ENCODE data around the gene RIOX2. TPM values are rescaled to one million over a fixed set of nuclear protein-coding genes. Genes with fewer than 3 reads are reported as not detected.

RIOX2 gene
- total RNA-seq, 1 experiment from 2014 or later: 12.8 TPM

- Histone ChIP-seq H3K27me3 (ENCODE audit: control insufficient read depth, insufficient read depth, low read length) (peaks cover 7% of the 10 kb centered on the region), H3K36me3 (replicated peaks; ENCODE audit: control insufficient read depth, insufficient read depth, low read length) (no peaks in the 10 kb centered on the region), H3K4me3 (ENCODE audit: insufficient read depth, low read depth, low read length) (no peak overlapping the region)
- DNase-seq: no peak
Observed at GRCh38 chr3:97972976-97973375, 745 bp upstream of the RIOX2 start.

DNA sequence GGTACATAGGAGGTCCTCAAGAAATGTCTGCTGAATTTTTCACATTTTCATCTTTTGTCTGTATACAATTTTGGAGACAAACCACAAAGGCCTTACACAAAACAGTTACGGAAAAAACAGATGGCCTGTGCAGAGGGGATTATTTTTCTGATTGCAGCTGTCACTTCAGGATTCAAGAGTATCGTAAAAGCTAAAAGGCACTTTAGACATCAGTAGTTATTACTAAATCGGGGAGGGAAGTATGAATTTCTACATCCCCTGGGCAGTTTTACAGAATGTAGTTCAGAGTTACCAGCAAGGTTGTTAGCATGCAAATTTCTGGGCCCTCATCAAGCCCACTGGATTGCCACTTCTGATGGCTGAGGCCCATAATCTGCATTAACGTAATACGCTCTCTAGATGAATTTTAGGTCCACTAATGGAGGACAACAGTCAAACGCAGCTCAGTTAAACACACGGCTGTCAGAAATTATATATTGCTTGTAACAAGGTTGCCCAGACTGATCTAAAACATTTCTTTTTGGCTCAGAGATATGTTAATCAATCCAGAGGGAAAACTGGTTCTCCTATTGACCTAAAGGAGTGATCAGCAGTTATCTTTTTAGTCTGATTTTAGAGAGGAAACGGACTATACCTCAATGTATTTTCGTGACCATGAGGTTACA, 1.1 kb downstream of the RIOX2 start:
- DNase-seq: no peak
- Histone ChIP-seq H3K36me3 (replicated peaks; ENCODE audit: control insufficient read depth, insufficient read depth, low read length) (no peaks in the 10 kb centered on the region), H3K4me3 (ENCODE audit: insufficient read depth, low read depth, low read length) (no peak overlapping the region; the same call in 1 of the 2 replicates), H3K27me3 (ENCODE audit: control insufficient read depth, insufficient read depth, low read length) (peaks cover 7% of the 10 kb centered on the region)

GRCh38 chr3:97970156-97970555, 2.1 kb downstream of the RIOX2 start:
- DNase-seq: no peak
- Histone ChIP-seq H3K27me3 (ENCODE audit: control insufficient read depth, insufficient read depth, low read length) (peaks cover 7% of the 10 kb centered on the region), H3K4me3 (ENCODE audit: insufficient read depth, low read depth, low read length) (no peak overlapping the region), H3K36me3 (replicated peaks; ENCODE audit: control insufficient read depth, insufficient read depth, low read length) (no peaks in the 10 kb centered on the region)

DNA sequence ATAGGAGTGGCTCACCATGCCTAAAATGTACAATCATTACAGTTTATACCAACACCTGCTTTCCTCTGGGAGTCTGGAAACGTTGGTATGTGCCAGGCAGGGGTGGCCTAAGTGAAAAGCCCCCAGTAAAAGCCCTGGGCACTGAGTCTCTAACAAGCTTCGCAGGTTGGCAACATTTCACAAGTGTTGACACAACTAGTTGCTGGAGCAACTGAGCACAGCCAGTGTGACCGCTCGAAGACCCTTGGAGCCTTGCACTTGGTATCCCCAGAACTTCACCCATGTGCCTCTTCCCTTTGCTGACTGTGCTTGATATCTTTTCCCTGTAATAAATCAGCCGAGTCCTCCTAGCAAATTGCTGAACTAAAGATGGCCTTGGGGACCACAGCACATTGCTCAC, 2.7 kb downstream of the RIOX2 start:
- no peaks in the 10 kb centered on the region for H3K36me3 ChIP-seq (replicated peaks; ENCODE audit: control insufficient read depth, insufficient read depth, low read length)
- DNase-seq: no peak
- H3K27me3 ChIP-seq (ENCODE audit: control insufficient read depth, insufficient read depth, low read length): peaks cover 7% of the 10 kb centered on the region
- no peak overlapping the region for H3K4me3 ChIP-seq (ENCODE audit: insufficient read depth, low read depth, low read length)

GRCh38 chr3:97968376-97968775, 3.9 kb downstream of the RIOX2 start:
- DNase-seq: no peak
- Histone ChIP-seq H3K36me3 (replicated peaks; ENCODE audit: control insufficient read depth, insufficient read depth, low read length) (no peaks in the 10 kb centered on the region), H3K4me3 (ENCODE audit: insufficient read depth, low read depth, low read length) (no peak overlapping the region), H3K27me3 (ENCODE audit: control insufficient read depth, insufficient read depth, low read length) (peaks cover 7% of the 10 kb centered on the region)

GRCh38 chr3:97967966-97968365, 4.3 kb downstream of the RIOX2 start:
- Histone ChIP-seq H3K36me3 (replicated peaks; ENCODE audit: control insufficient read depth, insufficient read depth, low read length) (no peaks in the 10 kb centered on the region), H3K4me3 (ENCODE audit: insufficient read depth, low read depth, low read length) (no peak overlapping the region), H3K27me3 (ENCODE audit: control insufficient read depth, insufficient read depth, low read length) (peaks cover 6% of the 10 kb centered on the region)
- peak; percentile 57 for DNase-seq

- no peaks in the 10 kb centered on the region for H3K36me3 ChIP-seq (replicated peaks; ENCODE audit: control insufficient read depth, insufficient read depth, low read length)
- no peak for DNase-seq
- H3K27me3 ChIP-seq (ENCODE audit: control insufficient read depth, insufficient read depth, low read length): no peaks in the 10 kb centered on the region
- no peak overlapping the region for H3K4me3 ChIP-seq (ENCODE audit: insufficient read depth, low read depth, low read length)
Observed at GRCh38 chr3:97960993-97961766, 11.1 kb downstream of the RIOX2 start.

- Histone ChIP-seq H3K36me3 (replicated peaks; ENCODE audit: control insufficient read depth, insufficient read depth, low read length) (no peaks in the 10 kb centered on the region), H3K27me3 (ENCODE audit: control insufficient read depth, insufficient read depth, low read length) (no peaks in the 10 kb centered on the region), H3K4me3 (ENCODE audit: insufficient read depth, low read depth, low read length) (no peak overlapping the region)
- DNase-seq: no peak
Observed at GRCh38 chr3:97960551-97960950, 11.7 kb downstream of the RIOX2 start.

- Histone ChIP-seq H3K36me3 (replicated peaks; ENCODE audit: control insufficient read depth, insufficient read depth, low read length) (no peaks in the 10 kb centered on the region), H3K4me3 (ENCODE audit: insufficient read depth, low read depth, low read length) (no peak overlapping the region), H3K27me3 (ENCODE audit: control insufficient read depth, insufficient read depth, low read length) (no peaks in the 10 kb centered on the region)
- DNase-seq: no peak
Observed at GRCh38 chr3:97959872-97960271, 12.4 kb downstream of the RIOX2 start.

DNA sequence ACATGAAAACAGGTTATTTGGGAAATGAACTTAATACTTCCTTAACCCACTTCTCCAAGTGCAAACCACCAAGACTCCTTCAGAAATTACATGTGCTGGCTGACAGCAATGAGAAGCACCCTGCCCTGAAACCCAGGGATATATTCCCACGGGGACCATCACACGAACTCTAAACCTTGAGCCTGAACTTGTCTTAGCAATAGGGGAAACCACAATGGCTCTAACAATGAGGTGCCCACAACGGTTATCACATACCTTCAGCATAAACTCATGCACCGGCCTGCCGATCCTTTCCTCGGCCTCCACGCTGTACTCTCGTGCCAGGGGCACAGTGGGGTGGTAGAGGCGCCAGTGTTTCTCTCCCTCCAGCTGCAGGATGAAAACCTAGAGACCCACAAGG, 13.4 kb downstream of the RIOX2 start:
- peaks cover 2% of the 10 kb centered on the region for H3K36me3 ChIP-seq (replicated peaks; ENCODE audit: control insufficient read depth, insufficient read depth, low read length)
- H3K4me3 ChIP-seq (ENCODE audit: insufficient read depth, low read depth, low read length): no peak overlapping the region
- no peaks in the 10 kb centered on the region for H3K27me3 ChIP-seq (ENCODE audit: control insufficient read depth, insufficient read depth, low read length)
- DNase-seq: no peak

DNA sequence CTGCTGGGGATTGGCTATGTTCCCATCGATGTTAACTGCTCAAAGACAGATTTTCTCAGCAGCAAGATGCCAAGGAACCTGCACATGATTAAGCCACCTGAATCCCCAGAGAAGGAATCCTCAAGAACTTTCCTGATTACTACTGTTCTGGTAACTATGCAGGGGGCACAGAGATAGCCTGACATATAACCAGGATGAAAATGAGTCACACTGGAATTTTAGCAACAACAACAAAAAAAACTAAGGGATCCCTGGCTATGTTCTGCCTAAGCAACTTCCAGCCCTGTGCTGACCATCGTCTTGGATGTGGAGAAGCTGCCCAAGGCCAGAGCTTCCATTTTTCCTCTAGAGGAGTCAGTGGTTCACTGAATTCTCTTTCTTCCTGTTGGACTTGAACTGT, 13.8 kb downstream of the RIOX2 start:
- no peak for DNase-seq
- Histone ChIP-seq H3K4me3 (ENCODE audit: insufficient read depth, low read depth, low read length) (no peak overlapping the region), H3K36me3 (replicated peaks; ENCODE audit: control insufficient read depth, insufficient read depth, low read length) (peaks cover 2% of the 10 kb centered on the region), H3K27me3 (ENCODE audit: control insufficient read depth, insufficient read depth, low read length) (no peaks in the 10 kb centered on the region)

GRCh38 chr3:97957617-97958311, 14.5 kb downstream of the RIOX2 start:
- no peak overlapping the region for H3K4me3 ChIP-seq (ENCODE audit: insufficient read depth, low read depth, low read length)
- peaks cover 2% of the 10 kb centered on the region for H3K36me3 ChIP-seq (replicated peaks; ENCODE audit: control insufficient read depth, insufficient read depth, low read length)
- no peaks in the 10 kb centered on the region for H3K27me3 ChIP-seq (ENCODE audit: control insufficient read depth, insufficient read depth, low read length)
- no peak for DNase-seq

GRCh38 chr3:97956051-97956450, 16.2 kb downstream of the RIOX2 start:
- DNase-seq: no peak
- H3K4me3 ChIP-seq (ENCODE audit: insufficient read depth, low read depth, low read length): no peak overlapping the region

DNA sequence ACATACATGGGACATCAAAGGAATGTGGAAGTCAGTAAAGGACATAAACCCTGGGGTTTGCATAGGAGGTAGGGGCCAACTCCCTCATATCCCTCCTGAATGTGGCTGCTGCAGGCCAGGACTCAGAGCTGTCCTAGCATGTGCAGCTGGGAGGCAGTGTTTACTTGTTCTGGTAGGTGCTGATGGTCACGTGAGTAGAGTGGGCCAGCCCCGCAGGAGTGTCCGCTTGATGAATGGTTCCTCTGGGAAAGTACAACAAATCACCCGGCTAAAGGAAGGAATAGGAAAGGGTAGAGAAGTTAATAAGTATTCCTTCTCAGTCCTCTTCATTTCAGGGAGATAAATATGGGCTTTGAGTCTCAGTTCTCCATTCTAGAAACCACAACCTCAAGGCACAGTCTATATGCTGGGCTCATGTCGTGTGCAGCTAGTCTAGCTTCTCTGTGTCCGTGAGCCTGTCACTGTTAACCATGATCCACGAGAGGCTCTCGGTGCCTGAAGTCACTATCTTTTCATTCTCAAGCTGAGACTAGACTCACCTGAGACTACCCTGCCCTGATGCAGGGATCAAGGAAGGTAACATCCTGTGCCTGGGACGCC, 17.9 kb downstream of the RIOX2 start:
- no peak for DNase-seq
- no peaks in the 10 kb centered on the region for H3K27me3 ChIP-seq (ENCODE audit: control insufficient read depth, insufficient read depth, low read length)
- no peak overlapping the region for H3K4me3 ChIP-seq (ENCODE audit: insufficient read depth, low read depth, low read length)
- peaks cover 4% of the 10 kb centered on the region for H3K36me3 ChIP-seq (replicated peaks; ENCODE audit: control insufficient read depth, insufficient read depth, low read length)

More at GRCh38 chr3:97956051-97956450, 16.2 kb downstream of the RIOX2 start:
- no peaks in the 10 kb centered on the region for H3K27me3 ChIP-seq (ENCODE audit: control insufficient read depth, insufficient read depth, low read length)
- H3K36me3 ChIP-seq (replicated peaks; ENCODE audit: control insufficient read depth, insufficient read depth, low read length): peaks cover 2% of the 10 kb centered on the region
